ENCODE results near the gene ATP8B4.

ATP8B4 gene

GRCh38 chr15:50143255-50143860, 24.3 kb upstream of the ATP8B4 start:
- DNase-seq (ENCODE audit: extremely low spot score): no peak
- ChIA-PET POLR2A (no interaction called here), CTCF (no interaction called here)
- TF ChIP-seq BHLHE40 (IDR thresholded peaks at IDR 0.05; ENCODE audit: borderline replicate concordance) (no peak), ARNT (IDR thresholded peaks at IDR 0.05) (no peak)

DNA sequence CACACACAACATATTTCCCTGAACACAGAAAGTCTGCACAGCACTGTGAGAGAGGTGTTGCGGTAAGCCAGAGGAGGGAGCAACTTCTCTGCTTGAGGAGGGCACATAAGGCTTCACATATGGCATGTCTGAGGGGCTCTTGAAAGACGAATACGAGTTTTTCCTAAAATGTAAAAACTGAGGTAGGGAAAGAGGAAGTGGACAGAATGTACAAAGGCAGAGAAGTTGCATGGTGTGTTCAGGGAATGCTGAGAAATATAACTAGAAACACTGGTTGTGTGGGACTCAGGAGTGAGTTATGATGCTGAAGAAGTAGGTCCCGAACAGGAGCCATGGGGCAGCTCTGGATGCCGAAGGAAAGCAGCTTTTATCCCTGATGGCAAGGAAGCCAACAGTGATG, 22.8 kb upstream of the ATP8B4 start:
- TF ChIP-seq ARNT (IDR thresholded peaks at IDR 0.05) (no peak), L3MBTL2 (conservative IDR thresholded peaks at IDR 0.05) (no peak), SP1 (IDR thresholded peaks at IDR 0.05) (no peak), ZNF384 (IDR thresholded peaks at IDR 0.05) (no peak), HDGF (IDR thresholded peaks at IDR 0.05; ENCODE audit: borderline replicate concordance) (no peak), LEF1 (IDR thresholded peaks at IDR 0.05; ENCODE audit: borderline replicate concordance) (no peak), ELF4 (IDR thresholded peaks at IDR 0.05) (no peak), FOXA1 (IDR thresholded peaks at IDR 0.05) (no peak), CTBP1 (IDR thresholded peaks at IDR 0.05; ENCODE audit: borderline replicate concordance) (no peak), BHLHE40 (IDR thresholded peaks at IDR 0.05; ENCODE audit: borderline replicate concordance) (no peak), NFRKB (IDR thresholded peaks at IDR 0.05) (no peak), SUZ12 (IDR thresholded peaks at IDR 0.05) (no peak), FOXM1 (IDR thresholded peaks at IDR 0.05; ENCODE audit: borderline replicate concordance) (no peak), TARDBP (IDR thresholded peaks at IDR 0.05) (no peak)
- ChIA-PET POLR2A (no interaction called here), CTCF (interaction anchor here (1.2 kb wide), 1 partner anchor 25 kb away, joined by 3 read pairs; no protein-coding TSS in a partner anchor)
- DNase-seq (ENCODE audit: extremely low spot score): no peak

GRCh38 chr15:50140983-50141382, 21.9 kb upstream of the ATP8B4 start:
- ChIA-PET CTCF (interaction anchor here (0.6 to 1.2 kb wide), 2 partner anchors 24 to 150 kb away, joined by 3 to 4 read pairs; no protein-coding TSS in a partner anchor), POLR2A (no interaction called here)
- no peak for DNase-seq (ENCODE audit: extremely low spot score)
- TF ChIP-seq SP1 (IDR thresholded peaks at IDR 0.05): no peak
- no peak for TF ChIP-seq LEF1 (IDR thresholded peaks at IDR 0.05; ENCODE audit: borderline replicate concordance)
- no peak for TF ChIP-seq FOXK2 (IDR thresholded peaks at IDR 0.05)
- no peak for TF ChIP-seq BHLHE40 (IDR thresholded peaks at IDR 0.05; ENCODE audit: borderline replicate concordance)
- TF ChIP-seq HDGF (IDR thresholded peaks at IDR 0.05; ENCODE audit: borderline replicate concordance): no peak
- no peak for TF ChIP-seq FOXM1 (IDR thresholded peaks at IDR 0.05; ENCODE audit: borderline replicate concordance)
- no peak for TF ChIP-seq TARDBP (IDR thresholded peaks at IDR 0.05)

DNA sequence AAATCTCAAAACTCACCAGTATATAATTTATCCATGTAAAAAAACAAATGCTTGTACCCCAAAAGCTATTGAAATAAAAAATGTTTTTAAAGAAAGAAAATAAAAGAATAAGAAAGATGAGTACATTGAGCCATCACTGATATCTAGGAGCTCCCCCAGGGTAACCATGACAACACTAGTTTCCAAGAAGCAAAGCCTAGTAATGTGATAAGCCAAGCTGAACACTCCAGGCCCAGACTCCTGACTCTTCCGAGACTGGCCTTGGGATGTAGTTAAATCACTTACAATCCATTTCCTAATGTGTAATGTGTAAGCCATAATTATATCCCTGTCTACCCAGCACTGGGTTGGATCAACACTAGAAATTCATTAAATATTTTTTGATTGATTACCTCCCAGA, 21.1 kb upstream of the ATP8B4 start:
- POLR2A ChIA-PET: no interaction called here
- TF ChIP-seq BHLHE40 (IDR thresholded peaks at IDR 0.05; ENCODE audit: borderline replicate concordance) (no peak), FOXK2 (IDR thresholded peaks at IDR 0.05) (no peak), SP1 (IDR thresholded peaks at IDR 0.05) (no peak), HDGF (IDR thresholded peaks at IDR 0.05; ENCODE audit: borderline replicate concordance) (no peak), SUZ12 (IDR thresholded peaks at IDR 0.05) (no peak), TARDBP (IDR thresholded peaks at IDR 0.05) (no peak), L3MBTL2 (conservative IDR thresholded peaks at IDR 0.05) (no peak), FOXA1 (IDR thresholded peaks at IDR 0.05) (no peak), LEF1 (IDR thresholded peaks at IDR 0.05; ENCODE audit: borderline replicate concordance) (no peak), CTBP1 (IDR thresholded peaks at IDR 0.05; ENCODE audit: borderline replicate concordance) (no peak), NFRKB (IDR thresholded peaks at IDR 0.05) (no peak), ARNT (IDR thresholded peaks at IDR 0.05) (no peak), ZNF384 (IDR thresholded peaks at IDR 0.05) (no peak), FOXM1 (IDR thresholded peaks at IDR 0.05; ENCODE audit: borderline replicate concordance) (no peak), ELF4 (IDR thresholded peaks at IDR 0.05) (no peak)
- TF ChIP-seq, protein P1, sequence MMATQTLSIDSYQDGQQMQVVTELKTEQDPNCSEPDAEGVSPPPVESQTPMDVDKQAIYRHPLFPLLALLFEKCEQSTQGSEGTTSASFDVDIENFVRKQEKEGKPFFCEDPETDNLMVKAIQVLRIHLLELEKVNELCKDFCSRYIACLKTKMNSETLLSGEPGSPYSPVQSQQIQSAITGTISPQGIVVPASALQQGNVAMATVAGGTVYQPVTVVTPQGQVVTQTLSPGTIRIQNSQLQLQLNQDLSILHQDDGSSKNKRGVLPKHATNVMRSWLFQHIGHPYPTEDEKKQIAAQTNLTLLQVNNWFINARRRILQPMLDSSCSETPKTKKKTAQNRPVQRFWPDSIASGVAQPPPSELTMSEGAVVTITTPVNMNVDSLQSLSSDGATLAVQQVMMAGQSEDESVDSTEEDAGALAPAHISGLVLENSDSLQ (IDR thresholded peaks at IDR 0.05): no peak
- no peak for DNase-seq (ENCODE audit: extremely low spot score)
- CTCF ChIA-PET: no interaction called here

DNA sequence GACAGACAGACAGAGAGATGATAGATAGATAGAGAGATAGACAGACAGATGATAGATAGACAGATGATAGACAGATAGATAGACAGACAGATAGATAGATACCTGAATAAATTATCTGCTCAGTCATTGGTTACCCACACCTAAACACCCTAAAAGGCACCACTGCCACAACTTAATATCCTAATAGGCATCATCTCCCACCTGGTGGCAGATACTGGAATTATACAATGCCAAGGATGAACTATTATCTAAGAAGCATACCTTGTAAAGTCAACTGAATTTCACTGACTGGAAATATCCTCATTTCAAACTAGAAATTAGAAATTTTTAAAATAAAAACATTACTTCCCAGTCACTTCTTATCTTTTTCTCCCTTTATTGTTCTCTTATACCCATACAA, 19.4 kb upstream of the ATP8B4 start:
- no peak for TF ChIP-seq FOXA1 (IDR thresholded peaks at IDR 0.05)
- no peak for TF ChIP-seq FOXM1 (IDR thresholded peaks at IDR 0.05; ENCODE audit: borderline replicate concordance)
- no peak for TF ChIP-seq ARNT (IDR thresholded peaks at IDR 0.05)
- no peak for TF ChIP-seq HDGF (IDR thresholded peaks at IDR 0.05; ENCODE audit: borderline replicate concordance)
- no peak for TF ChIP-seq L3MBTL2 (conservative IDR thresholded peaks at IDR 0.05)
- TF ChIP-seq FOXK2 (IDR thresholded peaks at IDR 0.05): no peak
- TF ChIP-seq, protein P1 (IDR thresholded peaks at IDR 0.05): no peak
- TF ChIP-seq BHLHE40 (IDR thresholded peaks at IDR 0.05; ENCODE audit: borderline replicate concordance): no peak
- no peak for TF ChIP-seq ZNF384 (IDR thresholded peaks at IDR 0.05)
- TF ChIP-seq SP1 (IDR thresholded peaks at IDR 0.05): no peak
- no peak for TF ChIP-seq NFRKB (IDR thresholded peaks at IDR 0.05)
- TF ChIP-seq CTBP1 (IDR thresholded peaks at IDR 0.05; ENCODE audit: borderline replicate concordance): no peak
- TF ChIP-seq ELF4 (IDR thresholded peaks at IDR 0.05): no peak
- TF ChIP-seq SUZ12 (IDR thresholded peaks at IDR 0.05): no peak
- TF ChIP-seq LEF1 (IDR thresholded peaks at IDR 0.05; ENCODE audit: borderline replicate concordance): no peak
- TF ChIP-seq TARDBP (IDR thresholded peaks at IDR 0.05): no peak
- ChIA-PET CTCF (interaction anchor here (0.6 kb wide), 1 partner anchor 25 kb away, joined by 3 read pairs; no protein-coding TSS in a partner anchor), POLR2A (no interaction called here)
- no peak for DNase-seq (ENCODE audit: extremely low spot score)

- no peak for DNase-seq (ENCODE audit: extremely low spot score)
- TF ChIP-seq SUZ12 (IDR thresholded peaks at IDR 0.05): no peak
- TF ChIP-seq FOXK2 (IDR thresholded peaks at IDR 0.05): no peak
- ChIA-PET CTCF (interaction anchor here (0.6 to 1.1 kb wide), 3 partner anchors 16 to 178 kb away, joined by 3 to 4 read pairs (median 4); no protein-coding TSS in a partner anchor), POLR2A (no interaction called here)
These were observed 18.9 kb upstream of the ATP8B4 start for GRCh38 chr15:50137893-50138292.

DNA sequence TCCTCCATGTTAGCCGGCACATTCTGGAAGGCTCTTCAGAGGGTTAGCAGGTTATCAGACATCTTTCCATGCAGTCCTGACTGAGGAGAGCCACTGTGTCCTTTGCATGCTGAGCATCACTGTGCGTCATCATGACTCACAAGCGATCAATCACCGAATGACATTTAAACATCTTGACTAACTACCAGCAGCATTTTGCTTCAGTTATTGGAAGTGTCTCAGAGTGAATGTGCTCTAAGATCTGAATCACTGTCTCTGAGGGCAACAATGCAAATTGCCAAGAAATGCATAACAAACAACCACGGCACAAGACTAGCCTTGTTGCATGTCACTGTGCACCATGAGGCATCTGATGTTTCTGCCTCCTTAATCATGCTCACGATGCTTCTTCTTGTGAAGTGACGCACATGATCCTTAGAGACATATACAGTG, 18.3 kb upstream of the ATP8B4 start:
- ChIA-PET POLR2A (no interaction called here), CTCF (interaction anchor here (0.6 to 1.1 kb wide), 2 partner anchors 16 to 179 kb away, joined by 4 read pairs; no protein-coding TSS in a partner anchor)
- TF ChIP-seq ELF4 (IDR thresholded peaks at IDR 0.05) (no peak), ZNF384 (IDR thresholded peaks at IDR 0.05) (no peak), FOXA1 (IDR thresholded peaks at IDR 0.05) (no peak), TARDBP (IDR thresholded peaks at IDR 0.05) (no peak), LEF1 (IDR thresholded peaks at IDR 0.05; ENCODE audit: borderline replicate concordance) (no peak), FOXM1 (IDR thresholded peaks at IDR 0.05; ENCODE audit: borderline replicate concordance) (no peak)
- no peak for DNase-seq (ENCODE audit: extremely low spot score)

All from HEK293T (cell line).